ENCODE data around the gene PRSS50. TPM values are rescaled to one million over a fixed set of nuclear protein-coding genes. Genes with fewer than 3 reads are reported as not detected.

The PRSS50 gene
- total RNA-seq, 1 donor from 2014 or later = not detected

DNA sequence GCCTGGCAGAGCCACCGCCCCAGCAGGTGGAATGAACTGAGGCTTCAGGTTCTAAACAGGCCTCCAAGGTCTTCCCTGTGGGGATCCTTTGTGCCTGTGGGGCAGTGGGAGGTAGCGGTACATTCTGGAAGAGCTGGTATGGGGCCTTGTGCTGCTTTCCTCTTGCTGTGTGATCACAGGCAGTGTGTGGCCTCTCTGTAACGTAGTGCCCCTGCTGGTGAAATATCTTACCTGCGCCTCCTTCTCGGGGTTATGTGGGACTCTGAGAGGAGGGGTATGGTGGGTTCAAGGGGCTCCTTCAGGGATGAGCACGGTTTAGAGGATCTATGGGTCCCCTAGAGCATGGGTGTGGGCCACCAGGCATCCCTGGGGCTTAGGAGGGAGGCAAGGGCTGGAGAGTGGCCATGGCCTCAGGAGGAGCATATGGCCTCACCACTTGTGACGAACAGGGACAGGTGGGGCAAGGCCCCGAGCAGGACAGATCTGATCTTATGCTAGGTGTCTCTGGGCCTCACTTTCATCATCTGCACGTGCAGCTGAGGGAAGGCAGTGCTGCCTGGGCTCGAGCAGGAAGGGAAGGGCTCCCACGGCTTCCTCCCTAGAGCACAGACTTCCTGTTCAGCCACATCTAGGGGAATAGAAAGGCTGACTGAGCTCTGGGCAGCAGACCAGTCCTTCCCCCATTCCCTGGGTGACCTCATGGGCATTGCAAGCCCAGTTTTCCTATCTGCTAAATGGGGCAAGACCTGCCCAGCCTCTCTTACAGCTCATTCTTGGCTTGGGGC, 22.3 kb downstream of the PRSS50 start:
- FAIRE-seq = no peak
- peak; percentile 42 for TF ChIP-seq CTCF (IDR thresholded peaks at IDR 0.05; ENCODE audit: insufficient read depth, low read length, severe bottlenecking)
- peaks cover 5% of the 10 kb centered on the region for H3K36me3 ChIP-seq (ENCODE audit: control insufficient read depth, insufficient read depth, low read length)

DNA sequence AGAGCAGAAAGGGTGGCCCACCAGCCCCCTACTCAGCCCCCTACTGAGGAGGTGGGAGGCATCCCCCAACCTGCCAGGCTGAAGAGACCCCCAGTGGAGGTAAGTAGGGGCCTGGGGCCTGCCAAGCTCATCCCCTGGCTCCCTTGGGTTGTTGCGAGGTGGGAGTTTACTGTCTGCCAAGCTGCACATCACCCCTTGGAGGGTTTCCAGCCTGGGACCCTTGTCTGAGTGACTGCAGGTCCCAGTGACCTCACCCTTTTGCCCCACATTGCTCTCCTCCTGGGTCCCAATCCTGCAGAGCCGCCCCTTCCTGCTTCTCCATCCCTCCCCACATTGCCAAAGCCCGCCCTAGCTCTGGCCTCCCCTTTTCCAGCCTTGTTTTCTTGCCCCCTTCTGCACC, 23.1 kb downstream of the PRSS50 start:
- H3K27me3 ChIP-seq (ENCODE audit: control insufficient read depth, insufficient read depth, low read length) = no peaks in the 10 kb centered on the region
- H3K4me3 ChIP-seq (ENCODE audit: low read depth, low read length) = no peak overlapping the region
- no peak for TF ChIP-seq CTCF (IDR thresholded peaks at IDR 0.05; ENCODE audit: insufficient read depth, low read length, severe bottlenecking)
- H3K36me3 ChIP-seq (ENCODE audit: control insufficient read depth, insufficient read depth, low read length) = peaks cover 10% of the 10 kb centered on the region
- DNase-seq (ENCODE audit: low read depth) = no peak
- FAIRE-seq = no peak

More for the DNA sequence above, 22.3 kb downstream of the PRSS50 start:
- Histone ChIP-seq H3K27me3 (ENCODE audit: control insufficient read depth, insufficient read depth, low read length) (no peaks in the 10 kb centered on the region), H3K4me3 (ENCODE audit: low read depth, low read length) (no peak overlapping the region)
- DNase-seq (ENCODE audit: low read depth) = peak; percentile 66

GRCh38 chr3:46693892-46694226, 23.8 kb downstream of the PRSS50 start:
- peaks cover 15% of the 10 kb centered on the region for H3K36me3 ChIP-seq (ENCODE audit: control insufficient read depth, insufficient read depth, low read length)
- DNase-seq (ENCODE audit: low read depth) (no peak), FAIRE-seq (no peak)
- no peak for TF ChIP-seq CTCF (IDR thresholded peaks at IDR 0.05; ENCODE audit: insufficient read depth, low read length, severe bottlenecking)
- no peaks in the 10 kb centered on the region for H3K27me3 ChIP-seq (ENCODE audit: control insufficient read depth, insufficient read depth, low read length)
- peak overlapping the region; percentile 97 for H3K4me3 ChIP-seq (ENCODE audit: low read depth, low read length)

- H3K27me3 ChIP-seq (ENCODE audit: control insufficient read depth, insufficient read depth, low read length) = no peaks in the 10 kb centered on the region
- DNase-seq (ENCODE audit: low read depth) = peak; percentile 51
- H3K4me3 ChIP-seq (ENCODE audit: low read depth, low read length) = peak within 1 kb of the TSS; percentile 97
- no peak for FAIRE-seq
- peak; percentile 4 for TF ChIP-seq CTCF (IDR thresholded peaks at IDR 0.05; ENCODE audit: insufficient read depth, low read length, severe bottlenecking)
- peaks cover 19% of the 10 kb centered on the region for H3K36me3 ChIP-seq (ENCODE audit: control insufficient read depth, insufficient read depth, low read length)
These were observed 24.4 kb downstream of the PRSS50 start, which contains the start of gene ALS2CL for GRCh38 chr3:46693038-46693891. Gene ALS2CL (minus strand): TSS chr3:46693679. CDS start chr3:46689440, 4,239 bp downstream.

- FAIRE-seq = peak; percentile 99
- DNase-seq (ENCODE audit: low read depth) = peak; percentile 95
- Histone ChIP-seq H3K27me3 (ENCODE audit: control insufficient read depth, insufficient read depth, low read length) (no peaks in the 10 kb centered on the region), H3K4me3 (ENCODE audit: low read depth, low read length) (peak overlapping the region; percentile 97), H3K36me3 (ENCODE audit: control insufficient read depth, insufficient read depth, low read length) (peaks cover 26% of the 10 kb centered on the region)
- no peak for TF ChIP-seq CTCF (IDR thresholded peaks at IDR 0.05; ENCODE audit: insufficient read depth, low read length, severe bottlenecking)
These were observed 25.1 kb downstream of the PRSS50 start for GRCh38 chr3:46692566-46692990.
